GM21381 (cell line): ENCODE results near the gene CCDC88A.
"Not testable (repeated sequence)": the region's sequence is repeated elsewhere in the genome, so short reads cannot be mapped to it uniquely, and the experiment has no call there.

Source experiments
- ATAC-seq: cut with Tn5 transposase; IDR thresholded peaks from one replicate; pipeline ENCODE4 v1.9.1; 2021; ENCODE audit warnings: mild to moderate bottlenecking, moderate library complexity; ENCODE audit not compliant: unreplicated experiment

CCDC88A gene

GRCh38 chr2:55241582-55241981, 178.1 kb downstream of the CCDC88A start:
- ATAC-seq = not testable (repeated sequence)

GRCh38 chr2:55239656-55240222, 179.9 kb downstream of the CCDC88A start:
- ATAC-seq = no peak
